K562 (cell line): ENCODE measurements around the gene MAL.

Experiments used
- ATF3 ChIP-seq, 2 experiments: fragments of 450-650 bp in 1 of 2; sonication (generic) in 1 of 2; formaldehyde crosslinking in 1 of 2; IDR thresholded peaks in 1 of 2; conservative IDR thresholded peaks in 1 of 2; 2 replicates each; pipeline versions ENCODE4 v1.6.1 to v1.8.1; 2016 to 2023; ENCODE audit warnings: mild to moderate bottlenecking in 2 of 2, moderate library complexity in 2 of 2, inconsistent platforms in 1 of 2, missing genetic modification reagents in 1 of 2
- FOS ChIP-seq: IDR thresholded peaks from 3 replicates; pipeline ENCODE4 v1.6.1; 2011; ENCODE audit not compliant: insufficient read length; ENCODE audit errors: extremely low read depth
- HEY1 ChIP-seq: fragments of 250-450 bp; sonication (Bioruptor Pico); IDR thresholded peaks from 2 replicates; pipeline ENCODE4 v1.5.0; 2020; ENCODE audit warnings: mild to moderate bottlenecking, moderate library complexity, borderline replicate concordance
- NRF1 ChIP-seq, 2 experiments: fragments of 450-650 bp; IDR thresholded peaks in 1 of 2; conservative IDR thresholded peaks in 1 of 2; 2 replicates each; pipeline ENCODE4 v1.6.1; 2014; ENCODE audit warnings: mild to moderate bottlenecking in 2 of 2
- POLR2A ChIP-seq: fragments of 450-650 bp; conservative IDR thresholded peaks from 2 replicates; pipeline ENCODE4 v1.6.1; 2016
- PURB ChIP-seq: sonication (generic); formaldehyde crosslinking; IDR thresholded peaks from 2 replicates; pipeline ENCODE4 v1.9.0; 2021; ENCODE audit warnings: low read depth, mild to moderate bottlenecking, missing genetic modification reagents
- RAD51 ChIP-seq: fragments of 450-650 bp; IDR thresholded peaks from 2 replicates; pipeline ENCODE4 v1.7.1; 2016; ENCODE audit warnings: low read depth, mild to moderate bottlenecking, borderline replicate concordance
- TAF7 ChIP-seq: fragments of 450-650 bp; IDR thresholded peaks from 2 replicates; pipeline ENCODE4 v1.6.1; 2016; ENCODE audit warnings: missing genetic modification characterization, missing compliant biosample characterization
- YY1 ChIP-seq, 3 experiments: IDR thresholded peaks; 2 replicates each; pipeline ENCODE4 v1.6.1; 2011; ENCODE audit warnings: low read length in 2 of 3, mild to moderate bottlenecking in 2 of 3, moderate library complexity in 2 of 3, borderline replicate concordance in 1 of 3, control low read depth in 1 of 3, low read depth in 1 of 3; ENCODE audit not compliant: insufficient read depth in 3 of 3, insufficient replicate concordance in 2 of 3, control insufficient read depth in 1 of 3, insufficient read length in 1 of 3; ENCODE audit errors: extremely low read depth in 1 of 3
- ZFP1 ChIP-seq: fragments of 450-650 bp; formaldehyde crosslinking; IDR thresholded peaks from 2 replicates; pipeline ENCODE4 v1.4.0; 2020; ENCODE audit warnings: mild to moderate bottlenecking, mixed read lengths
- ZNF121 ChIP-seq: sonication (generic); formaldehyde crosslinking; conservative IDR thresholded peaks from 2 replicates; pipeline ENCODE4 v1.8.0; 2022; ENCODE audit warnings: missing genetic modification reagents
- ZNF23 ChIP-seq: fragments of 250-450 bp; sonication (Bioruptor Pico); IDR thresholded peaks from 2 replicates; pipeline ENCODE4 v1.4.0; 2020; ENCODE audit warnings: mild to moderate bottlenecking

GRCh38 chr2:95039978-95040377, 14.5 kb downstream of the MAL start:
- no peak for TF ChIP-seq PURB
- no peak for TF ChIP-seq ZNF121
- no peak for TF ChIP-seq YY1 (IDR thresholded peaks at IDR 0.05; ENCODE audit: borderline replicate concordance in 1 of 3, control insufficient read depth in 1 of 3, extremely low read depth in 1 of 3, insufficient read depth in 3 of 3, insufficient read length in 1 of 3, insufficient replicate concordance in 2 of 3, low read depth in 1 of 3, low read length in 2 of 3)
- no peak for TF ChIP-seq FOS
- TF ChIP-seq ATF3 (IDR thresholded peaks at IDR 0.05) = no peak
- no peak for TF ChIP-seq ATF3 (CRISPR knock-in tag; conservative IDR thresholded peaks at IDR 0.05)
- TF ChIP-seq ZFP1 (CRISPR knock-in tag) = no peak
- no peak for TF ChIP-seq RAD51
- no peak for TF ChIP-seq POLR2A
- TF ChIP-seq TAF7 = no peak
- no peak for TF ChIP-seq NRF1 (conservative IDR thresholded peaks at IDR 0.05 in 1 of 2, IDR thresholded peaks at IDR 0.05 in 1 of 2)
- no peak for TF ChIP-seq HEY1 (CRISPR knock-in tag)
- no peak for TF ChIP-seq ZNF23 (CRISPR knock-in tag)
